HepG2 (cell line): Measurements from ENCODE around the gene METTL13. TPM values are rescaled to one million over a fixed set of nuclear protein-coding genes. Genes with fewer than 3 reads are reported as not detected.

Experiments
- ATAC-seq: fragments of 200-7000 bp; cut with Tn5 transposase; 3 replicates; pipeline ENCODE4 v1.9.1; 2020; ENCODE audit warnings: mild to moderate bottlenecking, moderate library complexity
- BruUV-seq: library from RNA; stranded (reverse); fragments of 400-500 nt; replicated peaks from 2 replicates; lab custom pipeline; 2021; lab: Mats Ljungman, UMichigan
- CTCF ChIA-PET: fragments of 300-600 bp; formaldehyde crosslinking; extraction: SDS; loops from one replicate; lab custom pipeline; 2021; ENCODE audit warnings: low total read pairs, inconsistent platforms, low intra/inter-chr PET ratio; lab: Yijun Ruan, JAX
- POLR2A ChIA-PET: fragments of 350-600 bp; sonication (Branson Sonifier 250); formaldehyde crosslinking; loops from one replicate; lab custom pipeline; 2020; ENCODE audit warnings: antibody characterized with exemption, inconsistent platforms; lab: Yijun Ruan, JAX
- DNase-seq: peaks from one replicate; pipeline ENCODE4 v3.0.0-alpha.2; 2015; ENCODE audit warnings: low spot score
- FAIRE-seq: peaks from 3 replicates; lab custom pipeline; 2011; peaks lifted over from hg19 to GRCh38; lab: Jason Lieb, UNC
- H2AFZ ChIP-seq: one replicate; pipeline ENCODE4 v1.6.1; 2011; ENCODE audit warnings: low read length, inconsistent platforms
- H3K27ac ChIP-seq: fragments of 300-600 bp; 3 replicates; pipeline ENCODE4 v1.8.0; 2011; ENCODE audit warnings: mixed run types, mild to moderate bottlenecking, mixed read lengths, low read length, inconsistent platforms; ENCODE audit not compliant: insufficient read depth; ENCODE audit errors: extremely low read length
- H3K27me3 ChIP-seq, 2 experiments: fragments of 200-600 bp in 1 of 2; 2 replicates in 1 of 2; 3 replicates in 1 of 2; pipeline versions ENCODE4 v1.6.0 to v1.8.0; 2011; ENCODE audit warnings: low read length in 2 of 2, mild to moderate bottlenecking in 2 of 2, moderate library complexity in 2 of 2, inconsistent platforms in 1 of 2; ENCODE audit not compliant: insufficient read depth in 2 of 2, control insufficient read depth in 1 of 2
- H3K36me3 ChIP-seq, 2 experiments: fragments of 200-600 bp in 1 of 2; replicated peaks in 1 of 2; 2 replicates in 1 of 2; 3 replicates in 1 of 2; pipeline versions ENCODE4 v1.5.1 to v1.8.0; 2011; ENCODE audit warnings: low read length in 2 of 2, inconsistent platforms in 1 of 2; ENCODE audit not compliant: insufficient read depth in 2 of 2, control insufficient read depth in 1 of 2
- H3K4me1 ChIP-seq: 2 replicates; pipeline ENCODE4 v1.5.1; 2012; ENCODE audit warnings: low read length, inconsistent platforms; ENCODE audit not compliant: insufficient read depth
- H3K4me2 ChIP-seq: 2 replicates; pipeline ENCODE4 v1.6.0; 2011; ENCODE audit warnings: low read depth, low read length, inconsistent platforms
- H3K4me3 ChIP-seq, 3 experiments: fragments of 200-600 bp in 1 of 3; sonication (generic), shearing (Covaris generic) in 1 of 3; replicated peaks in 1 of 3; 2 replicates each; pipeline ENCODE4 v1.5.1; 2011 to 2016; ENCODE audit warnings: low read length in 3 of 3, inconsistent platforms in 2 of 3, low read depth in 2 of 3, mild to moderate bottlenecking in 2 of 3, control low read depth in 1 of 3, mixed read lengths in 1 of 3; ENCODE audit not compliant: insufficient read depth in 1 of 3
- H3K79me2 ChIP-seq: one replicate; pipeline ENCODE4 v1.6.1; 2011; ENCODE audit warnings: low read length, inconsistent platforms; ENCODE audit not compliant: insufficient read depth
- H3K9ac ChIP-seq: 2 replicates; pipeline ENCODE4 v1.6.0; 2011; ENCODE audit warnings: mild to moderate bottlenecking, low read depth, low read length, inconsistent platforms; ENCODE audit not compliant: insufficient read depth
- H3K9me3 ChIP-seq: 2 replicates; pipeline ENCODE4 v1.5.1; 2012; ENCODE audit warnings: mild to moderate bottlenecking, low read length
- H4K20me1 ChIP-seq: 2 replicates; pipeline ENCODE4 v1.6.0; 2011; ENCODE audit warnings: inconsistent platforms, mild to moderate bottlenecking, low read length, moderate library complexity; ENCODE audit not compliant: insufficient read depth
- ESRRA ChIP-seq: sonication (generic); formaldehyde crosslinking; IDR thresholded peaks from 2 replicates; pipeline ENCODE4 v1.5.1; 2020; ENCODE audit warnings: mild to moderate bottlenecking, low read depth, missing genetic modification reagents
- KAT2B ChIP-seq: fragments of 150-350 bp; IDR thresholded peaks from 2 replicates; pipeline ENCODE4 v1.6.1; 2014; ENCODE audit warnings: low read depth, low read length, borderline replicate concordance
- NR0B2 ChIP-seq: sonication (generic); formaldehyde crosslinking; IDR thresholded peaks from 2 replicates; pipeline ENCODE4 v1.4.0; 2020; ENCODE audit warnings: mild to moderate bottlenecking, missing genetic modification reagents
- RFXANK ChIP-seq: IDR thresholded peaks from 2 replicates; pipeline ENCODE4 v1.6.1; 2016
- SNAPC4 ChIP-seq: sonication (generic); formaldehyde crosslinking; IDR thresholded peaks from 2 replicates; pipeline ENCODE4 v1.4.0; 2020; ENCODE audit warnings: mild to moderate bottlenecking, missing genetic modification reagents
- TCF7 ChIP-seq: sonication (generic); IDR thresholded peaks from 2 replicates; pipeline ENCODE4 v1.6.1; 2016; ENCODE audit warnings: antibody characterized with exemption, low read depth
- TOPORS ChIP-seq: sonication (generic); formaldehyde crosslinking; IDR thresholded peaks from 2 replicates; pipeline ENCODE4 v1.8.0; 2023; ENCODE audit warnings: mild to moderate bottlenecking, missing genetic modification reagents
- YY1 ChIP-seq: IDR thresholded peaks from 2 replicates; pipeline ENCODE4 v1.6.1; 2011; ENCODE audit warnings: low read length, low read depth, moderate library complexity, mild to moderate bottlenecking; ENCODE audit not compliant: insufficient read depth, insufficient replicate concordance
- ZBTB4 ChIP-seq: sonication (generic); formaldehyde crosslinking; IDR thresholded peaks from 2 replicates; pipeline ENCODE4 v1.4.0; 2020; ENCODE audit warnings: missing genetic modification reagents, mild to moderate bottlenecking, borderline replicate concordance
- ZBTB44 ChIP-seq: sonication (generic); formaldehyde crosslinking; IDR thresholded peaks from 2 replicates; pipeline ENCODE4 v1.4.0; 2020; ENCODE audit warnings: missing genetic modification reagents
- ZNF12 ChIP-seq: sonication (generic); formaldehyde crosslinking; IDR thresholded peaks from 2 replicates; pipeline ENCODE4 v1.5.0; 2020; ENCODE audit warnings: missing genetic modification reagents
- ZNF138 ChIP-seq: sonication (generic); formaldehyde crosslinking; IDR thresholded peaks from 2 replicates; pipeline ENCODE4 v1.5.0; 2020; ENCODE audit warnings: mild to moderate bottlenecking, low read depth, missing genetic modification reagents
- ZNF550 ChIP-seq: sonication (generic); formaldehyde crosslinking; IDR thresholded peaks from 2 replicates; pipeline ENCODE4 v1.4.0; 2020; ENCODE audit warnings: mild to moderate bottlenecking, missing genetic modification reagents, borderline replicate concordance
- ZNF598 ChIP-seq: sonication (generic); formaldehyde crosslinking; IDR thresholded peaks from 2 replicates; pipeline ENCODE4 v1.5.1; 2020; ENCODE audit warnings: mild to moderate bottlenecking, missing genetic modification reagents, borderline replicate concordance
- WGBS: methylation state at CpG from one replicate; pipeline ENCODE4 v1.1.6; 2017; ENCODE audit warnings: low lambda C conversion rate; 5-methylcytosine and 5-hydroxymethylcytosine counted together
- in situ Hi-C: cut with HindIII; loops from 2 replicates; pipeline ENCODE4 v1.10.0; 2017; ENCODE audit warnings: low pct_unique_long_range_greater_than_20kb; ENCODE audit not compliant: extremely low pct_ligation_motif_present
- intact Hi-C: fragments of 100-400 bp; cut with micrococcal nuclease; formaldehyde crosslinking; loops from one replicate; pipeline ENCODE4 v1.10.0; 2022; ENCODE audit not compliant: unreplicated experiment
- polyA plus RNA-seq, 8 experiments: library from polyadenylated mRNA; depleted of rRNA in 3 of 8; stranded (reverse) in 7 of 8; unstranded in 1 of 8; fragments of >200 nt; fragmentation: Illumina TruSeq in 4 of 8; extraction: Trizol in 4 of 8; gene quantifications; 2 replicates each; pipeline versions ENCODE4 v1.2.1 to v1.2.3, GENCODE V29; 2011 to 2016; ENCODE audit warnings: low read depth in 4 of 8, missing spikeins in 1 of 8, mixed read lengths in 1 of 8; ENCODE audit not compliant: insufficient read depth in 1 of 8
- total RNA-seq, 5 experiments: library from RNA; depleted of rRNA; stranded (reverse); fragments of >200 nt; fragmentation: Illumina TruSeq; extraction: Trizol; gene quantifications; 2 replicates each; pipeline ENCODE4 v1.2.3, GENCODE V29; 2016; ENCODE audit warnings: low read depth in 1 of 5

The METTL13 gene
- total and polyA plus RNA-seq, 2 of the 13 experiments (the other 11 are each of a cell fraction or from before 2014, with no cell fraction given) = 18.6 to 22.8 TPM

GRCh38 chr1:171792656-171793369 lies 11.4 kb downstream of the METTL13 start:
- no peaks in the 10 kb centered on the region for H4K20me1 ChIP-seq
- H3K27ac ChIP-seq = no peak overlapping the region
- peaks cover 28 to 88% of the 10 kb centered on the region in 2 experiments for H3K36me3 ChIP-seq
- H3K4me3 ChIP-seq = no peak overlapping the region
- H3K9me3 ChIP-seq = no peaks in the 10 kb centered on the region
- no peaks in the 10 kb centered on the region for H3K27me3 ChIP-seq
- intact Hi-C loops = no loop called here
- ATAC-seq (no peak), DNase-seq (no peak), FAIRE-seq (no peak)
- ChIA-PET CTCF (no interaction called here), POLR2A (no interaction called here)
- no peak overlapping the region for H3K9ac ChIP-seq
- in situ Hi-C loops = no loop called here
- BruUV-seq = no TSS peak
- no peak overlapping the region for H3K4me2 ChIP-seq
- H2AFZ ChIP-seq = no peak overlapping the region
- no peaks in the 10 kb centered on the region for H3K4me1 ChIP-seq
- WGBS = 92% methylated on average over 7 of the region's 7 CpGs
- no peaks in the 10 kb centered on the region for H3K79me2 ChIP-seq
- TF ChIP-seq NR0B2 = no peak
- TF ChIP-seq ZBTB44 (CRISPR knock-in tag) = no peak
- no peak for TF ChIP-seq SNAPC4 (CRISPR knock-in tag)
- no peak for TF ChIP-seq TCF7
- no peak for TF ChIP-seq ZNF138 (CRISPR knock-in tag)
- no peak for TF ChIP-seq YY1
- no peak for TF ChIP-seq ZBTB4 (CRISPR knock-in tag)
- no peak for TF ChIP-seq ZNF12 (CRISPR knock-in tag)
- no peak for TF ChIP-seq ZNF598 (CRISPR knock-in tag)
- TF ChIP-seq ESRRA (CRISPR knock-in tag) = no peak
- no peak for TF ChIP-seq TOPORS (CRISPR knock-in tag)
- TF ChIP-seq KAT2B = no peak
- TF ChIP-seq RFXANK (CRISPR knock-in tag) = no peak
- TF ChIP-seq ZNF550 (CRISPR knock-in tag) = no peak
